Activated CD4-positive, alpha-beta T cell treated with anti-CD3 and anti-CD28 coated beads for 1 hour (primary cell): Measurements from ENCODE around the gene CD6.
"Not testable (repeated sequence)": the region's sequence is repeated elsewhere in the genome, so short reads cannot be mapped to it uniquely, and the experiment has no call there.

Experiments
- DNase-seq: peaks from one replicate; pipeline ENCODE4 v3.0.0-alpha.2; 2020

The CD6 gene

GRCh38 chr11:60954421-60954820 lies 17.1 kb upstream of the CD6 start:
- no peak for DNase-seq

- DNase-seq, result no peak
Measured at GRCh38 chr11:60955571-60955970, 15.9 kb upstream of the CD6 start.

GRCh38 chr11:60957188-60957587 lies 14.3 kb upstream of the CD6 start:
- no peak for DNase-seq

GRCh38 chr11:60959431-60959830 lies 12.0 kb upstream of the CD6 start:
- no peak for DNase-seq

GRCh38 chr11:60960405-60960804 lies 11.1 kb upstream of the CD6 start:
- DNase-seq, result no peak

- DNase-seq, result no peak
Measured at GRCh38 chr11:60964801-60965200, 6.7 kb upstream of the CD6 start.

- no peak for DNase-seq
Measured at GRCh38 chr11:60966890-60967289, 4.6 kb upstream of the CD6 start.

- no peak for DNase-seq
Measured at GRCh38 chr11:60968223-60968622, 3.3 kb upstream of the CD6 start.

GRCh38 chr11:60970369-60970774 lies 1.1 kb upstream of the CD6 start:
- DNase-seq, result peak; percentile 73

GRCh38 chr11:60970890-60971289 lies 590 bp upstream of the CD6 start:
- no peak for DNase-seq

- no peak for DNase-seq
Measured at GRCh38 chr11:60972182-60973030, 926 bp downstream of the CD6 start.

GRCh38 chr11:60973699-60974098 lies 2.2 kb downstream of the CD6 start:
- no peak for DNase-seq

GRCh38 chr11:60974316-60974715 lies 2.8 kb downstream of the CD6 start:
- DNase-seq, result not testable (repeated sequence)

- no peak for DNase-seq
Measured at GRCh38 chr11:60974726-60975125, 3.2 kb downstream of the CD6 start.

- no peak for DNase-seq
Measured at GRCh38 chr11:60977224-60977623, 5.7 kb downstream of the CD6 start.

- no peak for DNase-seq
Measured at GRCh38 chr11:60977836-60978235, 6.4 kb downstream of the CD6 start.

- no peak for DNase-seq
Measured at GRCh38 chr11:60978546-60979380, 7.3 kb downstream of the CD6 start.

GRCh38 chr11:60981515-60981914 lies 10.0 kb downstream of the CD6 start:
- DNase-seq, result no peak

- no peak for DNase-seq
Measured at GRCh38 chr11:60982184-60982583, 10.7 kb downstream of the CD6 start.

GRCh38 chr11:60984149-60984548 lies 12.7 kb downstream of the CD6 start:
- DNase-seq, result no peak

GRCh38 chr11:60984636-60985035 lies 13.2 kb downstream of the CD6 start:
- DNase-seq, result no peak

GRCh38 chr11:60985501-60985900 lies 14.0 kb downstream of the CD6 start:
- DNase-seq, result no peak

GRCh38 chr11:60985991-60986915 lies 14.8 kb downstream of the CD6 start:
- peak; percentile 88 for DNase-seq
